ENCODE results near the gene HMCN2. TPM values are rescaled to one million over a fixed set of nuclear protein-coding genes. Genes with fewer than 3 reads are reported as not detected.

Gene HMCN2
- total and polyA plus RNA-seq, 2 of the 4 experiments (the other 2 are of a cell fraction), result 0.02 TPM; not detected in 1

- H3K14ac ChIP-seq (replicated peaks; ENCODE audit: low read depth, low read length), result no peak overlapping the region
- no CpG with 5 or more reads among the region's 12 CpGs for WGBS, 2 experiments (ENCODE audit: extremely low coverage in 2 of 2, insufficient read length in 1 of 2)
- dilution Hi-C loops (cut with HindIII; ENCODE audit: low sequenced_read_pairs, unreplicated experiment) (no loop called here), intact Hi-C loops (cut with micrococcal nuclease) (no loop called here), in situ Hi-C loops (cut with MboI; ENCODE audit: low sequenced_read_pairs) (no loop called here)
- no peaks in the 10 kb centered on the region for H3K9me3 ChIP-seq (ENCODE audit: control insufficient read depth, insufficient read depth, low read length)
- no peak overlapping the region for H3K27ac ChIP-seq (ENCODE audit: insufficient read depth, low read length)
- no peak for DNase-seq
- no peak overlapping the region for H3K56ac ChIP-seq (ENCODE audit: extremely low read depth, insufficient read depth, low read length)
- H3K9me1 ChIP-seq (ENCODE audit: insufficient read depth, low read length), result no peaks in the 10 kb centered on the region
- no peak overlapping the region for H3K18ac ChIP-seq (ENCODE audit: low read depth, low read length)
- H3K79me1 ChIP-seq (ENCODE audit: low read depth in 1 of 2, low read length in 2 of 2), result no peaks in the 10 kb centered on the region
- H3K23ac ChIP-seq (ENCODE audit: low read depth, low read length), result no peak overlapping the region
- ChIA-PET POLR2A (ENCODE audit: unreplicated experiment) (no interaction called here), CTCF (no interaction called here)
- no peak overlapping the region for H2BK15ac ChIP-seq (ENCODE audit: low read depth, low read length)
- H2AK5ac ChIP-seq (ENCODE audit: low read depth, low read length), result no peak overlapping the region
- no peak overlapping the region for H2AK9ac ChIP-seq (replicated peaks; ENCODE audit: low read depth, low read length, poor library complexity)
- no peak for ATAC-seq (ENCODE audit: low read depth)
- no peak overlapping the region for H4K8ac ChIP-seq (ENCODE audit: low read depth in 2 of 2, low read length in 2 of 2)
- H3K36me3 ChIP-seq (ENCODE audit: control insufficient read depth, insufficient read depth, low read length), result no peaks in the 10 kb centered on the region
- no peak overlapping the region for H2AFZ ChIP-seq (replicated peaks; ENCODE audit: low read length, poor library complexity)
- no peak overlapping the region for H3K4me3 ChIP-seq (ENCODE audit: insufficient read depth, low read depth, low read length)
- H3K4me1 ChIP-seq (ENCODE audit: control insufficient read depth, insufficient read depth, low read length), result no peaks in the 10 kb centered on the region
- H2BK5ac ChIP-seq (ENCODE audit: low read depth, low read length, poor library complexity, severe bottlenecking), result no peak overlapping the region
- H4K20me1 ChIP-seq (ENCODE audit: insufficient read depth, low read length), result no peaks in the 10 kb centered on the region
- H4K5ac ChIP-seq (ENCODE audit: low read depth, low read length), result no peak overlapping the region
- no peak overlapping the region for H2BK120ac ChIP-seq (ENCODE audit: low read depth, low read length)
- no peak for TF ChIP-seq MAFK (IDR thresholded peaks at IDR 0.05; ENCODE audit: low read depth, low read length)
- TF ChIP-seq MXI1 (IDR thresholded peaks at IDR 0.05; ENCODE audit: borderline replicate concordance, low read depth, low read length), result no peak
- no peak for TF ChIP-seq POLR2A (IDR thresholded peaks at IDR 0.05; ENCODE audit: low read depth, low read length)
- no peak for TF ChIP-seq RFX5 (IDR thresholded peaks at IDR 0.05; ENCODE audit: low read depth, low read length)
- TF ChIP-seq CTCF (conservative IDR thresholded peaks at IDR 0.05; ENCODE audit: low read depth, low read length), result no peak
- no peak for TF ChIP-seq CHD1 (IDR thresholded peaks at IDR 0.05; ENCODE audit: low read depth, low read length)
- TF ChIP-seq MAZ (IDR thresholded peaks at IDR 0.05; ENCODE audit: borderline replicate concordance, low read depth, low read length), result no peak
- no peak for TF ChIP-seq USF2 (IDR thresholded peaks at IDR 0.05; ENCODE audit: low read depth, low read length)
- no peak for TF ChIP-seq CEBPB (IDR thresholded peaks at IDR 0.05; ENCODE audit: low read depth, low read length)
- TF ChIP-seq RAD21 (IDR thresholded peaks at IDR 0.05; ENCODE audit: low read length), result no peak
- TF ChIP-seq FOS (IDR thresholded peaks at IDR 0.05; ENCODE audit: low read depth, low read length), result no peak
- H3K9ac ChIP-seq (ENCODE audit: low read depth, low read length), result no peak overlapping the region
- H3K27me3 ChIP-seq (ENCODE audit: control insufficient read depth, insufficient read depth, low read length), result peaks cover 21% of the 10 kb centered on the region
- no peak overlapping the region for H3K4ac ChIP-seq (ENCODE audit: low read depth, low read length)
- BruUV-seq (replicated peaks), result no TSS peak
- H4K91ac ChIP-seq (ENCODE audit: insufficient read depth, low read depth, low read length), result no peak overlapping the region
- no peak overlapping the region for H3K4me2 ChIP-seq (ENCODE audit: low read depth, low read length)
- no peak overlapping the region for H2BK20ac ChIP-seq (ENCODE audit: low read depth, low read length)
Observed at GRCh38 chr9:130477564-130477963, 212.0 kb downstream of the HMCN2 start.
